BLaER1 (cell line): ENCODE results near the gene MAP3K15.

ENCODE experiments used
- H3K27ac ChIP-seq: shearing (Covaris generic); formaldehyde crosslinking; 2 replicates; pipeline ENCODE4 v1.8.1; 2022
- H3K27me3 ChIP-seq: shearing (Covaris generic); formaldehyde crosslinking; 2 replicates; pipeline ENCODE4 v1.8.1; 2022
- H3K36me3 ChIP-seq: shearing (Covaris generic); formaldehyde crosslinking; 2 replicates; pipeline ENCODE4 v1.8.1; 2022
- H3K4me1 ChIP-seq: shearing (Covaris generic); formaldehyde crosslinking; 2 replicates; pipeline ENCODE4 v1.8.1; 2022
- H3K4me2 ChIP-seq: shearing (Covaris generic); formaldehyde crosslinking; 2 replicates; pipeline ENCODE4 v1.8.1; 2022
- H3K4me3 ChIP-seq: shearing (Covaris generic); formaldehyde crosslinking; 2 replicates; pipeline ENCODE4 v1.8.1; 2022
- H3K9ac ChIP-seq: shearing (Covaris generic); formaldehyde crosslinking; 2 replicates; pipeline ENCODE4 v1.8.1; 2022
- H3K9me3 ChIP-seq: shearing (Covaris generic); formaldehyde crosslinking; 2 replicates; pipeline ENCODE4 v1.8.1; 2022
- H4K20me1 ChIP-seq: shearing (Covaris generic); formaldehyde crosslinking; 2 replicates; pipeline ENCODE4 v1.8.1; 2022
- Cebpa-rat ChIP-seq: shearing (Covaris generic); IDR thresholded peaks from 2 replicates; pipeline ENCODE4 v1.8.1; 2022

The MAP3K15 gene

DNA sequence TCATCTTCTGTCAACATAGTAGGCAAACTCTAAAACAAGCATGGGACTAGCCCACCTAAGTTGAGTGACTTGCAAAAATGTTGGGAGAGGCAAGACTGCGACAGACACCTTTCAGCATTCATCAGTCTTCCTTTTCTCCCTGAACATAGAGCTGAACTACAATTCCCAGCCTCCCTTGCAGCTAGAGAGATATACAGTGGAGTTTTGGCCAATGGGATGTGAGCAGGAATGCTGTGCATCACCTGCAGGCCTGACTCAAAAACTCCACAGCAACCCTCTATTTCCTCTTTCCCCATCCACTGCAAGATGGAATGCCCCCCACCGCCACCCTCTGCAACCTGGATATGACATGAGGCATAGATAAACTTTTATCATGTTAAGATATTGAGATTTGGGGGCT is 105.0 kb downstream of the MAP3K15 start:
- H3K27me3 ChIP-seq: no peaks in the 10 kb centered on the region
- no peaks in the 10 kb centered on the region for H3K4me1 ChIP-seq
- H3K36me3 ChIP-seq: 0 out of 2 replicates have a peak, but pooled peaks cover 14% of the 10 kb centered on the region
- H3K9ac ChIP-seq: no peak overlapping the region
- H3K4me3 ChIP-seq: no peak overlapping the region
- no peaks in the 10 kb centered on the region for H4K20me1 ChIP-seq
- H3K4me2 ChIP-seq: no peak overlapping the region
- no peak overlapping the region for H3K27ac ChIP-seq
- peaks cover 14% of the 10 kb centered on the region for H3K9me3 ChIP-seq
- no peak for TF ChIP-seq Cebpa-rat

GRCh38 chrX:19403696-19404095 is 111.6 kb downstream of the MAP3K15 start:
- Histone ChIP-seq H3K9ac (no peak overlapping the region), H4K20me1 (no peaks in the 10 kb centered on the region), H3K4me2 (no peak overlapping the region), H3K9me3 (no peaks in the 10 kb centered on the region), H3K27ac (no peak overlapping the region), H3K4me3 (no peak overlapping the region), H3K27me3 (no peaks in the 10 kb centered on the region), H3K4me1 (no peaks in the 10 kb centered on the region), H3K36me3 (no peaks in the 10 kb centered on the region)
- TF ChIP-seq Cebpa-rat: no peak

GRCh38 chrX:19392703-19393102 is 122.6 kb downstream of the MAP3K15 start:
- no peak for TF ChIP-seq Cebpa-rat
- Histone ChIP-seq H3K9me3 (no peaks in the 10 kb centered on the region), H3K4me3 (no peak overlapping the region), H3K4me2 (no peak overlapping the region), H3K27me3 (no peaks in the 10 kb centered on the region), H3K36me3 (peaks cover 4% of the 10 kb centered on the region; the same call in 1 of the 2 replicates), H3K27ac (no peak overlapping the region), H4K20me1 (no peaks in the 10 kb centered on the region), H3K9ac (no peak overlapping the region), H3K4me1 (0 out of 2 replicates have a peak, but pooled peaks cover 6% of the 10 kb centered on the region)

- Histone ChIP-seq H3K9ac (no peak overlapping the region), H3K4me2 (no peak overlapping the region), H3K4me3 (no peak overlapping the region), H3K36me3 (peaks cover 4% of the 10 kb centered on the region; the same call in 1 of the 2 replicates), H3K9me3 (no peaks in the 10 kb centered on the region), H3K27ac (no peak overlapping the region), H4K20me1 (no peaks in the 10 kb centered on the region), H3K27me3 (no peaks in the 10 kb centered on the region), H3K4me1 (0 out of 2 replicates have a peak, but pooled peaks cover 6% of the 10 kb centered on the region)
- no peak for TF ChIP-seq Cebpa-rat
Observed at GRCh38 chrX:19392078-19392477, 123.2 kb downstream of the MAP3K15 start.

DNA sequence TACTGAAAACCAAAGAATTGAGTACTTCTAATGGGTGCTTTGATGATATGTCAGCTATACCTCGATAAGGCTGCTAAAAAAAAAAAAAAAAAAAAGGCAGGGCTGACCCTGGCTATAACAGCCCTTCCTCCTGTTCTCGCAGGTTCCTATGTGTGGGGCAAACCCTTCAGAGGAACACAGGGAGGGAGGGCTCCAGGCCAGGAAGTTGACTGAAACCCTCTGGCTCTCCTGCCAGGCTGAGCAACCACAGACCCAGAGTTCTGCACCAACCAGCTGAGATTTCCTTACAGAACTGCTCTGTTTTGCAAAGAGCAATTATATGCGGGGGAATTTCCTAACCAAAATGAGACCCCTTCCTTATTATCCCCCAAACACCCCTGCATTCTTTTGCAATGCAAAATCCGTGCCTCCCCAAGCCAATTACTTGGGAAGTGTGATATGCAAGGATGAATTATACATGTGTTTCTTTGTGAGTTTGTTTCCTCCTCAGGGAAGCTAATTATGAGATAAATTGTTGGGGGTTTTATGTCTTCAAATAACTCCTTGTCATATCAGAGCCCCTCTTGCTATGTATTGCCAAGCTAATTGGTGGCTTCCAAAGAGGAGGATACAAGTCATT is 126.0 kb downstream of the MAP3K15 start:
- H3K27ac ChIP-seq: no peak overlapping the region
- peaks cover 4% of the 10 kb centered on the region; the same call in 1 of the 2 replicates for H3K36me3 ChIP-seq
- H3K27me3 ChIP-seq: no peaks in the 10 kb centered on the region
- H3K4me2 ChIP-seq: no peak overlapping the region
- no peaks in the 10 kb centered on the region for H3K9me3 ChIP-seq
- no peak for TF ChIP-seq Cebpa-rat
- no peak overlapping the region for H3K4me3 ChIP-seq
- no peaks in the 10 kb centered on the region for H4K20me1 ChIP-seq
- 0 out of 2 replicates have a peak, but pooled peaks cover 1% of the 10 kb centered on the region for H3K4me1 ChIP-seq
- H3K9ac ChIP-seq: no peak overlapping the region

DNA sequence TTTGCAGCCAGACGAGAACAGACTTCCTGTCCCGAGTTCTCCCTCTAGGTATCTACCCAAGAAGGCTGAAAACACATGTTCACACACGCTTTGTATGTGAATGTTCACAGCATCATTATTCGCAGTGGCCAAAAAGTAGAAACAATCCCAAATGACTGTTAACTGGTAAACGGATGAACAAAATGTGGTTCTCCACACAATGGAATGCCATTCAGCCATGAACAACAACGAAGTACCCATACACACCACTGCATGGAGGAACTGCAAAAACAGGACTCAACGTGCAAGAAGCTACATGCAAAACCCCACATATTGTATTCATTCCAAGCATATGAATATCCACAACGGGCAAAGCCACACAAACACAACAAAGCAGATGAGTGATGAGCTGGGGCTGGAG is 126.6 kb downstream of the MAP3K15 start:
- Histone ChIP-seq H3K36me3 (peaks cover 4% of the 10 kb centered on the region; the same call in 1 of the 2 replicates), H3K4me1 (no peaks in the 10 kb centered on the region), H4K20me1 (no peaks in the 10 kb centered on the region), H3K27ac (no peak overlapping the region), H3K9ac (no peak overlapping the region), H3K4me3 (no peak overlapping the region), H3K4me2 (no peak overlapping the region), H3K9me3 (no peaks in the 10 kb centered on the region), H3K27me3 (no peaks in the 10 kb centered on the region)
- no peak for TF ChIP-seq Cebpa-rat

DNA sequence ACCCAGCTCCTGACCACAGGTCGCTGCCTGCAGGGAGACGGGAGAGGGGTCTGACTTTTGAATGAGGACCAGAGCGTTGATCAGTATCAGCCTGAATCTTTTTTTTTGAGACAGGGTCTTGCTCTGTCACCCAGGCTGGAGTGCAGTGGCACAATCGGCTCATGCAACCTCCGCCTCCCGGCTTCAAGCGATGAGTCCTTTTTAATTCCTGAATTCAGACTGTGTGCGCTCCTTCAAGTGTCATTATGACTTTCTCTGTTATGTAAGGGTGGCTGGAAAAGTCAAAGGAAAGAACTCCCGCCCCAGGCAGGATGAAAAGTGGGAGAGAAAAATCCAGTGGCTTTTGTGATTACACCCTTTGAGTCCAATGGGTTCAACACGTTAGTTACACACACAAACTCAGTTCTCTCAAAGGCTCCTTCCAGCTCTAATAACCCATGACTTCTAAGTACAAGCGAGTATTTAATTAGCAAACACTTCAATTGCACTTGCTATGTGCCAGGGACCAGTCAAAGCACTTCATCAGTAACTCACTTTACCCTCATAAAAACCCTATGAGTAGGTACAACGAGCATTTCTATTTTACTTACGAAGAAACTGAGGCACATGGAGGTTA is 127.1 kb downstream of the MAP3K15 start:
- Histone ChIP-seq H4K20me1 (no peaks in the 10 kb centered on the region), H3K9me3 (no peaks in the 10 kb centered on the region), H3K4me1 (no peaks in the 10 kb centered on the region), H3K27me3 (no peaks in the 10 kb centered on the region), H3K9ac (no peak overlapping the region), H3K27ac (no peak overlapping the region), H3K4me2 (no peak overlapping the region), H3K36me3 (peaks cover 4% of the 10 kb centered on the region; the same call in 1 of the 2 replicates), H3K4me3 (no peak overlapping the region)
- TF ChIP-seq Cebpa-rat: no peak

DNA sequence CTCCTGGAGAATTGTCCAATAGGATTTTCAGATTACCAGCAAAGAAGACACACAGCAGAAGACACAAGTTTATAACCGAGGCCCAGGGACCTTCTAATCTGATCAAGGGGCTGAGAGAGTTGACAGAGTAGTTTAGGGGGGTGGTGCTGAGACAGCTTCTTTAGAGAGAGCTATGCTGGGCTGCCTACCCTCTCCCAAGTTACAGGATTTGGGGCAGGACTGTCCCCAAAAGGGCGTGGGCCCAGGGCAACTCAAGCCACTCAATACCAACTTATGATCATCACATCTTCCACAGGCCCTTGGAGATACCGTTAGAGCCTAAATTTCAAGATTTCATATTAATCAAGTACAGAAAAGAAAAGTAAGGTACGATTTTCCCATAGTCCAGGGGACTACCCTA is 128.6 kb downstream of the MAP3K15 start:
- H3K4me1 ChIP-seq: no peaks in the 10 kb centered on the region
- no peak overlapping the region for H3K4me3 ChIP-seq
- H4K20me1 ChIP-seq: no peaks in the 10 kb centered on the region
- no peak for TF ChIP-seq Cebpa-rat
- no peak overlapping the region for H3K9ac ChIP-seq
- no peak overlapping the region for H3K27ac ChIP-seq
- H3K36me3 ChIP-seq: no peaks in the 10 kb centered on the region
- no peaks in the 10 kb centered on the region for H3K9me3 ChIP-seq
- no peak overlapping the region for H3K4me2 ChIP-seq
- H3K27me3 ChIP-seq: no peaks in the 10 kb centered on the region

DNA sequence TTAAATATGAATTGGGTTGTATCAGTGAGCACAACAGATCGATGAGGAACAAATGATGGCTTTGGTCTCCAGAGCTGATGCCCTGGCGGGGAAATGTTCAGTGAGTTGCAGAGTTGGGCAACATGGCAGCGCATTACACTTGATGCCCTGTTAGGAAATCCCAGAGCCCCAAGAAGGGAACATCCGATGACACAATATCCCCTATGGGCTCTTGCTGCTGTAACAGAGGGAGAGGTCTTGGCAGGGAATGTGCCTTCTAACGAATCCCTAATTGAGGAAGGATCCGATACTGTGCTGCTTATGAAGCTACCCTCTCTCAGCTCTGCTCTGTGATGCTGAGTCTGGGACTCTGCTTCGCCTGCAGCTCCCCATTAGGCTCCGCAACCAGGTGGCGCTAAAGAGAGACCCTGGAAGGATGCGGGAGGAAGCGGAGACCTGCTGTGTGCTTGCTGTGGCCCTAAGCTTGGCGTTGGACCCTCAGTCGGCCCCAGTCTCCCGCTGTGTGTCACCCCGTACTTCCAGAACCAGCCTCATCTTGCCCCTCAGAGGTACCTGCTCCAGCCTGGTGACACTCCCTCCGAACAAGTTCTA is 132.7 kb downstream of the MAP3K15 start:
- Histone ChIP-seq H3K4me3 (no peak overlapping the region), H3K4me1 (no peaks in the 10 kb centered on the region), H3K27me3 (no peaks in the 10 kb centered on the region), H4K20me1 (no peaks in the 10 kb centered on the region), H3K27ac (no peak overlapping the region), H3K36me3 (peaks cover 4% of the 10 kb centered on the region; the same call in 1 of the 2 replicates), H3K9ac (no peak overlapping the region), H3K9me3 (no peaks in the 10 kb centered on the region), H3K4me2 (no peak overlapping the region)
- no peak for TF ChIP-seq Cebpa-rat

DNA sequence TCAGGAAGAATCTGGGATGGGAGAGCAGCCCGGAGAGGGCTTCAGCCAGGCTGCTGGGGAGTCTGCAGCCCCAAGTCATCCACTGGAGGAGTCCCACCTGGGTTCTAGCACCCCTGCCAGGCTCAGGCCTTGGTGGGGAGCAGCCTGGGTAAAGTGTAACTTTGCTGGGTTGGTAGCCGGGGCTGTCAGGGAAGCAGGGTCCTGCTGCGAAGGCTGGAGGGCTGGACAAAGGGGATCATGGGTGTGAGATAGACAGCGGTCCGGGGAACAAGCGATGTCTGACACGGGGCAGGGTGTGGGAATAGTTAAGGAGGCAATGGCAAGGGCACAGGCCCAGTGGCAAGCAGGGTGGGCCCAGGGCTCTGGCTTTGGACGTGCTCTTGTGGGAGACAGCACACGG is 134.0 kb downstream of the MAP3K15 start:
- TF ChIP-seq Cebpa-rat: no peak
- Histone ChIP-seq H3K4me2 (no peak overlapping the region), H3K27me3 (no peaks in the 10 kb centered on the region), H3K4me1 (no peaks in the 10 kb centered on the region), H3K9ac (no peak overlapping the region), H3K36me3 (peaks cover 4% of the 10 kb centered on the region; the same call in 1 of the 2 replicates), H4K20me1 (no peaks in the 10 kb centered on the region), H3K9me3 (no peaks in the 10 kb centered on the region), H3K4me3 (no peak overlapping the region), H3K27ac (no peak overlapping the region)
